ENCODE measurements around the gene CSF1. TPM values are rescaled to one million over a fixed set of nuclear protein-coding genes. Genes with fewer than 3 reads are reported as not detected.

The CSF1 gene
- total and polyA plus RNA-seq, 2 experiments from 2014 or later, result 60.0 to 67.9 TPM

- WGBS, 2 experiments (ENCODE audit: low coverage in 1 of 2, low lambda C conversion rate in 2 of 2, missing lambda C conversion rate in 2 of 2), result 5 to 29% methylated on average over 1 of the region's 1 CpG
- H3K9ac ChIP-seq, result no peak overlapping the region
- H3K4me3 ChIP-seq, result no peak overlapping the region
- H4K20me1 ChIP-seq (ENCODE audit: insufficient read depth), result no peaks in the 10 kb centered on the region
- H3K27me3 ChIP-seq (replicated peaks; ENCODE audit: insufficient read depth), result no peaks in the 10 kb centered on the region
- in situ Hi-C loops (cut with MboI), result no loop called here
- no peaks in the 10 kb centered on the region for H3K9me3 ChIP-seq (ENCODE audit: low read depth)
- no peaks in the 10 kb centered on the region for H3K4me1 ChIP-seq (ENCODE audit: insufficient read depth)
- no peaks in the 10 kb centered on the region for H3K36me3 ChIP-seq (ENCODE audit: low read depth)
- peak overlapping the region; percentile 41; the same call in 1 of the 2 replicates for H2AFZ ChIP-seq
- TF ChIP-seq EZH2phosphoT487 (IDR thresholded peaks at IDR 0.05; ENCODE audit: insufficient read depth, low read depth) (no peak), EZH2 (IDR thresholded peaks at IDR 0.05; ENCODE audit: insufficient read depth, poor library complexity, severe bottlenecking) (no peak)
- no peak overlapping the region for H3K4me2 ChIP-seq (ENCODE audit: unreplicated experiment)
- no peaks in the 10 kb centered on the region for H3K9me2 ChIP-seq (ENCODE audit: insufficient read depth)
- no peaks in the 10 kb centered on the region for H3K79me2 ChIP-seq (ENCODE audit: insufficient read depth)
- H3F3A ChIP-seq (ENCODE audit: insufficient read depth), result peaks cover under 1% of the 10 kb centered on the region; the same call in 1 of the 2 replicates
- DNase-seq, result no peak
- no peak overlapping the region for H3K27ac ChIP-seq
Measured at GRCh38 chr1:109954041-109954512, 43.4 kb downstream of the CSF1 start.

- Histone ChIP-seq H3K27ac (peak overlapping the region; percentile 70), H3K4me3 (0 out of 2 replicates have a peak overlapping the region, but pooled peaks have one; percentile 8), H3K9me2 (ENCODE audit: insufficient read depth) (no peaks in the 10 kb centered on the region), H3K9me3 (ENCODE audit: low read depth) (no peaks in the 10 kb centered on the region), H2AFZ (peak overlapping the region; percentile 74), H4K20me1 (ENCODE audit: insufficient read depth) (no peaks in the 10 kb centered on the region), H3F3A (ENCODE audit: insufficient read depth) (peaks cover 16% of the 10 kb centered on the region), H3K79me2 (ENCODE audit: insufficient read depth) (no peaks in the 10 kb centered on the region), H3K4me1 (ENCODE audit: insufficient read depth) (peaks cover 22% of the 10 kb centered on the region), H3K9ac (peak overlapping the region; percentile 43; the same call in 1 of the 2 replicates), H3K4me2 (ENCODE audit: unreplicated experiment) (peak overlapping the region; percentile 58), H3K27me3 (replicated peaks; ENCODE audit: insufficient read depth) (no peaks in the 10 kb centered on the region), H3K36me3 (ENCODE audit: low read depth) (no peaks in the 10 kb centered on the region)
- no peak for DNase-seq
- WGBS, 2 experiments (ENCODE audit: low coverage in 1 of 2, low lambda C conversion rate in 2 of 2, missing lambda C conversion rate in 2 of 2), result 30 to 32% methylated on average over 1 of the region's 1 CpG
- in situ Hi-C loops (cut with MboI), result no loop called here
- TF ChIP-seq EZH2 (IDR thresholded peaks at IDR 0.05; ENCODE audit: insufficient read depth, poor library complexity, severe bottlenecking), result no peak
- no peak for TF ChIP-seq EZH2phosphoT487 (IDR thresholded peaks at IDR 0.05; ENCODE audit: insufficient read depth, low read depth)
Measured at GRCh38 chr1:109959632-109959973, 49.0 kb downstream of the CSF1 start.

DNA sequence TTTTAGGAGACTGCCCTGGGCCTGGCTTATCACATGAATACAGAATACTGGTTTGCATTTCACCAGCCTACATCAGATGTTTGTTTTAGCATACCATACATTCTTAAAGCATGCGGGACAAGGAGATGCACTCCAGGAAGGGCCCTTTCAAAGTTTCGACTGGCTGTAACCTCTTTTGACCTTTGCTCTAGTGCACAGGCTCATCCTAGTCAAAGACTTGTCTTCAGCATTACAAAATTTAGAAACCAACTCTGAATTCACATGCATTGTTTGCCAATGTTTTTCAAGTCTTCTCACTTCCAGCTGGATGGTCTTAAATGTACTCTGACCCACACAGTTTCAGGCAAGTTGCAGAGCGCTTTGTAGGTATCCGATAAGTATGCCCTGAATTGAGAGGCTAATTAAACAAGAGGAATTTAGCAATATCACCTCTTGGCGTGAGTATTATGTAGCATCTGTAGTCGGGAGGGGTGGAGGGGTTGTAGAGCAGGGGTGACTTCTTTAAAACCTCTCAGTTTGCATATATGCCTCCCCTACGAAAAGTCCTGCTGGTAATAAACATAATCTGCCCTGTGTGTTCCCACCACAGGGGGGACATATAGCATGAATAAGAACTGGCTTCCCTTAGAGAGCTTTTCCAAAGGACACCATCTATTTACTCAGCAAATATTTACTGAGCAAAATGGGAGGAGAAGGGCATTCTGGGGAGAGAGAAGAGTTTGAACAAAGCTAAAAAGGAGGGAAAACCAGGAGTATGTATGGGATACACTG, 49.5 kb downstream of the CSF1 start:
- Histone ChIP-seq H3K4me3 (0 out of 2 replicates have a peak overlapping the region, but pooled peaks have one; percentile 8), H3F3A (ENCODE audit: insufficient read depth) (peaks cover 16% of the 10 kb centered on the region), H3K27me3 (replicated peaks; ENCODE audit: insufficient read depth) (no peaks in the 10 kb centered on the region), H2AFZ (peak overlapping the region; percentile 74), H3K9ac (peak overlapping the region; percentile 43; the same call in 1 of the 2 replicates), H3K79me2 (ENCODE audit: insufficient read depth) (no peaks in the 10 kb centered on the region), H3K4me2 (ENCODE audit: unreplicated experiment) (peak overlapping the region; percentile 58), H3K36me3 (ENCODE audit: low read depth) (no peaks in the 10 kb centered on the region), H3K9me3 (ENCODE audit: low read depth) (no peaks in the 10 kb centered on the region), H3K4me1 (ENCODE audit: insufficient read depth) (peaks cover 22% of the 10 kb centered on the region), H3K9me2 (ENCODE audit: insufficient read depth) (no peaks in the 10 kb centered on the region), H3K27ac (peak overlapping the region; percentile 70), H4K20me1 (ENCODE audit: insufficient read depth) (no peaks in the 10 kb centered on the region)
- in situ Hi-C loops (cut with MboI), result no loop called here
- DNase-seq, result peak; percentile 77
- 40 to 50% methylated on average over 7 of the region's 7 CpGs for WGBS, 2 experiments (ENCODE audit: low coverage in 1 of 2, low lambda C conversion rate in 2 of 2, missing lambda C conversion rate in 2 of 2)
- TF ChIP-seq EZH2 (IDR thresholded peaks at IDR 0.05; ENCODE audit: insufficient read depth, poor library complexity, severe bottlenecking), result no peak
- TF ChIP-seq EZH2phosphoT487 (IDR thresholded peaks at IDR 0.05; ENCODE audit: insufficient read depth, low read depth), result no peak

- Histone ChIP-seq H3K9me2 (ENCODE audit: insufficient read depth) (no peaks in the 10 kb centered on the region), H3K4me2 (ENCODE audit: unreplicated experiment) (no peak overlapping the region), H3K27me3 (replicated peaks; ENCODE audit: insufficient read depth) (no peaks in the 10 kb centered on the region), H3K4me3 (no peak overlapping the region), H3K27ac (no peak overlapping the region), H3K36me3 (ENCODE audit: low read depth) (no peaks in the 10 kb centered on the region), H4K20me1 (ENCODE audit: insufficient read depth) (no peaks in the 10 kb centered on the region), H2AFZ (peak overlapping the region; percentile 74; the same call in 1 of the 2 replicates), H3K9me3 (ENCODE audit: low read depth) (peaks cover 3% of the 10 kb centered on the region), H3K4me1 (ENCODE audit: insufficient read depth) (peaks cover 22% of the 10 kb centered on the region), H3K9ac (no peak overlapping the region), H3K79me2 (ENCODE audit: insufficient read depth) (no peaks in the 10 kb centered on the region), H3F3A (ENCODE audit: insufficient read depth) (peaks cover 16% of the 10 kb centered on the region)
- TF ChIP-seq EZH2phosphoT487 (IDR thresholded peaks at IDR 0.05; ENCODE audit: insufficient read depth, low read depth) (no peak), EZH2 (IDR thresholded peaks at IDR 0.05; ENCODE audit: insufficient read depth, poor library complexity, severe bottlenecking) (no peak)
- 97 to 100% methylated on average over 1 of the region's 1 CpG for WGBS, 2 experiments (ENCODE audit: low coverage in 1 of 2, low lambda C conversion rate in 2 of 2, missing lambda C conversion rate in 2 of 2)
- DNase-seq, result no peak
- in situ Hi-C loops (cut with MboI), result no loop called here
Measured at GRCh38 chr1:109960745-109961094, 50.1 kb downstream of the CSF1 start.

Data from GM23248 (cell line).